Hematopoietic multipotent progenitor cell treated with erythropoietin and hydrocortisone succinate and interleukin-3 and kit ligand, for 15 days (in vitro differentiated cells): ENCODE data around the gene SOWAHA.

Experiments
- DNase-seq: peaks from one replicate; pipeline ENCODE4 v3.0.0-alpha.2; 2015; ENCODE audit warnings: low spot score

Gene SOWAHA

GRCh38 chr5:132825834-132826391 is 12.8 kb downstream of the SOWAHA start:
- no peak for DNase-seq

- no peak for DNase-seq
Measured at GRCh38 chr5:132826424-132827082, 13.5 kb downstream of the SOWAHA start.

- DNase-seq: no peak
Measured at GRCh38 chr5:132827943-132828673, 15.0 kb downstream of the SOWAHA start.

GRCh38 chr5:132828846-132829494 is 15.9 kb downstream of the SOWAHA start:
- no peak for DNase-seq

GRCh38 chr5:132829742-132830435 is 16.8 kb downstream of the SOWAHA start:
- DNase-seq: peak; percentile 64

- DNase-seq: no peak
Measured at GRCh38 chr5:132830436-132831094, 17.5 kb downstream of the SOWAHA start, which contains the start of gene SHROOM1. Gene SHROOM1 (minus strand): TSS chr5:132830647. CDS start chr5:132826140, 4,507 bp downstream.

- DNase-seq: no peak
Measured at GRCh38 chr5:132831095-132831860, 18.2 kb downstream of the SOWAHA start.

- DNase-seq: no peak
Measured at GRCh38 chr5:132832612-132833011, 19.5 kb downstream of the SOWAHA start.

- no peak for DNase-seq
Measured at GRCh38 chr5:132834057-132834456, 21.0 kb downstream of the SOWAHA start.

GRCh38 chr5:132836852-132837251 is 23.8 kb downstream of the SOWAHA start:
- DNase-seq: no peak

GRCh38 chr5:132837868-132838267 is 24.8 kb downstream of the SOWAHA start:
- no peak for DNase-seq

GRCh38 chr5:132838516-132839282 is 25.6 kb downstream of the SOWAHA start:
- DNase-seq: no peak

- no peak for DNase-seq
Measured at GRCh38 chr5:132839426-132840301, 26.6 kb downstream of the SOWAHA start.

- DNase-seq: no peak
Measured at GRCh38 chr5:132840313-132840712, 27.2 kb downstream of the SOWAHA start.

- no peak for DNase-seq
Measured at GRCh38 chr5:132840896-132841295, 27.8 kb downstream of the SOWAHA start.

GRCh38 chr5:132841305-132841704 is 28.2 kb downstream of the SOWAHA start:
- DNase-seq: no peak

GRCh38 chr5:132848270-132848669 is 35.2 kb downstream of the SOWAHA start:
- DNase-seq: no peak

GRCh38 chr5:132849347-132849746 is 36.2 kb downstream of the SOWAHA start:
- no peak for DNase-seq

- no peak for DNase-seq
Measured at GRCh38 chr5:132850066-132850465, 37.0 kb downstream of the SOWAHA start.
